Measurements from ENCODE around the gene CR1.

DNA sequence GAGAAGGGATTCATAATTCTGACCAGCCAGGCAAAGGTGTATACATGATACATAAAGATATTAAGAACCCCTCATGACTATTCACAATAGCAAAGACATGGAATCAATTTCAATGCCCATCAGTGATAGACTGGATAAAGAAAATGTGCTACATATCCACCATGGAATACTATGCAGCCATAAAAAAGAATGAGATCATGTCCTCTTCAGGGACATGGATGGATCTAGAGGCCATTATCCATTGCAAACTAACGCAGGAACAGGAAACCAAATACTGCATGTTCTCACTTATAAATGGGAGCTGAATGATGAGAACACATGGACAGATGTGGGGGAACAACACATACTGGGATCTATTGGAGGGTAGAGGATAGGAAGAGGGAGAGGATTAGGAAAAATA lies 170.4 kb downstream of the CR1 start:
- TF ChIP-seq POLR2A (IDR thresholded peaks at IDR 0.05; ENCODE audit: low read depth, low read length), result no peak
- no peak for TF ChIP-seq CTCF (IDR thresholded peaks at IDR 0.05; ENCODE audit: extremely low read depth in 1 of 2, insufficient read depth in 1 of 2, low read depth in 1 of 2, low read length in 2 of 2)
- no peak for TF ChIP-seq GATA2 (IDR thresholded peaks at IDR 0.05; ENCODE audit: insufficient read depth, insufficient read length, low read depth, low read length)
- no peak for TF ChIP-seq JUN (IDR thresholded peaks at IDR 0.05; ENCODE audit: borderline replicate concordance, insufficient read depth, insufficient read length, low read depth)
- no peak for TF ChIP-seq POLR2AphosphoS5 (IDR thresholded peaks at IDR 0.05; ENCODE audit: insufficient read depth, low read depth, low read length)
- TF ChIP-seq MYC (IDR thresholded peaks at IDR 0.05; ENCODE audit: low read depth, low read length), result no peak
